ENCODE measurements around the gene CCDC97. TPM values are rescaled to one million over a fixed set of nuclear protein-coding genes. Genes with fewer than 3 reads are reported as not detected.
"Not testable (repeated sequence)": the region's sequence is repeated elsewhere in the genome, so short reads cannot be mapped to it uniquely, and the experiment has no call there.

CCDC97 gene
- total RNA-seq, 4 donors from 2014 or later: 13.4 to 30.0 (median 18.5) TPM

- no peaks in the 10 kb centered on the region for H3K4me1 ChIP-seq
- no peak for DNase-seq (ENCODE audit: low spot score in 2 of 2)
- no peak overlapping the region for H3K4me3 ChIP-seq
- WGBS: 68% methylated on average over 3 of the region's 3 CpGs
- H3K27ac ChIP-seq: no peak overlapping the region
- no peaks in the 10 kb centered on the region for H3K27me3 ChIP-seq
- H3K36me3 ChIP-seq: peaks cover 100% of the 10 kb centered on the region
- TF ChIP-seq POLR2A (IDR thresholded peaks at IDR 0.05) (no peak), POLR2AphosphoS5 (IDR thresholded peaks at IDR 0.05) (peak in 1 of 3 donors; percentile 24)
- no peaks in the 10 kb centered on the region for H3K9me3 ChIP-seq
These were observed 33.7 kb upstream of the CCDC97 start for GRCh38 chr19:41276231-41276630.

DNA sequence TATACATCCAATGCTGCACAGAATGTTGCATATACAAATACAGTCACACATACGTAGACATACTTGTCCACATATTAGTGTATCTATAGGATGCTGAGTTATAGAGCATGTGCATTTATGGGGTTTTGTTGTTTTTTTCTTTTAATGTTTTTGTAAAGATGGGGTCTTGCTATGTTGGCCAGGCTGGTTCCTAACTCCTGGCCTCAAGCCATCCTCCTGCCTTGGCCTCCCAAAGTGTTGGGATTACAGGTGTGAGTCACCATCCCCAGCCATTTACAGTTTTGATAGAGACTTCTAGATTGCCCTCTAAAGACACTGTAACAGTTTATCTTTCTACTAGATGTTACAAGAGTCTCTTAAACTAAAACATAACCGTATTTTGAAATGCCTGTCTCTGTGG lies 31.5 kb upstream of the CCDC97 start:
- TF ChIP-seq, protein P1, sequence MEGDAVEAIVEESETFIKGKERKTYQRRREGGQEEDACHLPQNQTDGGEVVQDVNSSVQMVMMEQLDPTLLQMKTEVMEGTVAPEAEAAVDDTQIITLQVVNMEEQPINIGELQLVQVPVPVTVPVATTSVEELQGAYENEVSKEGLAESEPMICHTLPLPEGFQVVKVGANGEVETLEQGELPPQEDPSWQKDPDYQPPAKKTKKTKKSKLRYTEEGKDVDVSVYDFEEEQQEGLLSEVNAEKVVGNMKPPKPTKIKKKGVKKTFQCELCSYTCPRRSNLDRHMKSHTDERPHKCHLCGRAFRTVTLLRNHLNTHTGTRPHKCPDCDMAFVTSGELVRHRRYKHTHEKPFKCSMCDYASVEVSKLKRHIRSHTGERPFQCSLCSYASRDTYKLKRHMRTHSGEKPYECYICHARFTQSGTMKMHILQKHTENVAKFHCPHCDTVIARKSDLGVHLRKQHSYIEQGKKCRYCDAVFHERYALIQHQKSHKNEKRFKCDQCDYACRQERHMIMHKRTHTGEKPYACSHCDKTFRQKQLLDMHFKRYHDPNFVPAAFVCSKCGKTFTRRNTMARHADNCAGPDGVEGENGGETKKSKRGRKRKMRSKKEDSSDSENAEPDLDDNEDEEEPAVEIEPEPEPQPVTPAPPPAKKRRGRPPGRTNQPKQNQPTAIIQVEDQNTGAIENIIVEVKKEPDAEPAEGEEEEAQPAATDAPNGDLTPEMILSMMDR (IDR thresholded peaks at IDR 0.05): no peak
- TF ChIP-seq EP300 (IDR thresholded peaks at IDR 0.05): no peak
- TF ChIP-seq POLR2A (IDR thresholded peaks at IDR 0.05): no peak
- no peak for TF ChIP-seq POLR2AphosphoS5 (IDR thresholded peaks at IDR 0.05)
- H3K36me3 ChIP-seq: peaks cover 98% of the 10 kb centered on the region
- 97% methylated on average over 2 of the region's 2 CpGs for WGBS

GRCh38 chr19:41288673-41289530 lies 21.1 kb upstream of the CCDC97 start:
- Histone ChIP-seq H3K27ac (no peak overlapping the region), H3K27me3 (no peaks in the 10 kb centered on the region), H3K9me3 (no peaks in the 10 kb centered on the region), H3K36me3 (peaks cover 97% of the 10 kb centered on the region), H3K4me3 (no peak overlapping the region), H3K4me1 (no peaks in the 10 kb centered on the region)
- TF ChIP-seq, protein P1 (IDR thresholded peaks at IDR 0.05): no peak
- TF ChIP-seq POLR2AphosphoS5 (IDR thresholded peaks at IDR 0.05) (no peak), POLR2A (IDR thresholded peaks at IDR 0.05) (no peak), EP300 (IDR thresholded peaks at IDR 0.05) (no peak)
- DNase-seq (ENCODE audit: low spot score in 2 of 2): no peak
- WGBS: 76% methylated on average over 3 of the region's 3 CpGs

More for the DNA sequence above, 31.5 kb upstream of the CCDC97 start:
- no peaks in the 10 kb centered on the region for H3K9me3 ChIP-seq
- H3K27me3 ChIP-seq: no peaks in the 10 kb centered on the region
- no peak overlapping the region for H3K4me3 ChIP-seq
- no peak for DNase-seq (ENCODE audit: low spot score in 2 of 2)
- no peak overlapping the region for H3K27ac ChIP-seq
- no peaks in the 10 kb centered on the region for H3K4me1 ChIP-seq

DNA sequence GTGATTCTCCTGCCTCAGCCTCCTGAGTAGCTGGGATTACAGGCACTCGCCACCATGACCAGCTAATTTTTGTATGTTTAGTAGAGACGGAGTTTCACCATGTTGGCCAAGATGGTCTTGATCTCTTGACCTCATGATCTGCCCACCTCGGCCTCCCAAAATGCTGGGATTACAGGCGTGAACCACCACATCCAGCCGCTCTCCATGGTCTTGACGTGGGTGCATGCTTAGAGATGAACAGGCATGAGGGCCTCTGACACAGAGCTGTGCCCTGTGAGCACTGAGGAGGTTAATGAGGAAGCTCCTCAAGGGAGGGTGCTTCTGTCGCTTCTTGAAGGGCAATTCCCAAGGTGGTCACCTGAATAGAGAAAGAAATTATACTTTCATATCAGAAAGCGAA lies 20.2 kb upstream of the CCDC97 start:
- H3K9me3 ChIP-seq; H3K4me3 ChIP-seq; H3K27ac ChIP-seq; H3K27me3 ChIP-seq; H3K4me1 ChIP-seq; DNase-seq (ENCODE audit: low spot score in 2 of 2): not testable (repeated sequence)
- WGBS: 94% methylated on average over 7 of the region's 8 CpGs
- peaks cover 97% of the 10 kb centered on the region for H3K36me3 ChIP-seq

GRCh38 chr19:41294393-41294792 lies 15.6 kb upstream of the CCDC97 start:
- Histone ChIP-seq H3K36me3 (peaks cover 84% of the 10 kb centered on the region), H3K4me3 (no peak overlapping the region), H3K4me1 (peaks cover 36% of the 10 kb centered on the region), H3K27ac (no peak overlapping the region), H3K9me3 (no peaks in the 10 kb centered on the region), H3K27me3 (no peaks in the 10 kb centered on the region)
- TF ChIP-seq EP300 (IDR thresholded peaks at IDR 0.05) (no peak), POLR2AphosphoS5 (IDR thresholded peaks at IDR 0.05) (no peak), POLR2A (IDR thresholded peaks at IDR 0.05) (no peak)
- TF ChIP-seq, protein P1 (IDR thresholded peaks at IDR 0.05): no peak
- 98% methylated on average over 9 of the region's 10 CpGs for WGBS
- no peak for DNase-seq (ENCODE audit: low spot score in 2 of 2)

DNA sequence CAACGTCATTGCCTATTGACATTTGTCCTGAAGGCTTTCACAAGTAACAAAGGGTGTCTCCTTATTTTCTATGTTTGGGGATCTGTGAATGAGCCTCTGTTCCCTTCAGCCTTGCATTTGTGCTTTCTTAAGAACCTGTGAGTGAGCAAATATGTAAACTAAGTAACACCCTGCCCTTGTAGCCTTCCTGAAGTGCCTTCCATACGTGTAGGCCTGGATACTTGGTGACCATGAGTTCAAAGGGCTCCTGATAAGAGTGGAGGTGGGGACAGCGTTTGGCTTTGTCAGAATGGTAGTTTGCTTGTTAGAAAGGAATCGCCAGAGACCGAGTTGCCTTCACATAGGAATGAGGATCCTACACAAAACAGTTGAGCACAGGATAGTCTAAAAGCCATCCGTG lies 14.5 kb upstream of the CCDC97 start:
- Histone ChIP-seq H3K27me3 (no peaks in the 10 kb centered on the region), H3K36me3 (peaks cover 79% of the 10 kb centered on the region), H3K27ac (peak overlapping the region; percentile 89), H3K4me1 (peaks cover 47% of the 10 kb centered on the region), H3K9me3 (no peaks in the 10 kb centered on the region), H3K4me3 (no peak overlapping the region)
- WGBS: 73% methylated on average over 6 of the region's 6 CpGs
- TF ChIP-seq POLR2A (IDR thresholded peaks at IDR 0.05) (no peak), EP300 (IDR thresholded peaks at IDR 0.05) (no peak), POLR2AphosphoS5 (IDR thresholded peaks at IDR 0.05) (no peak)
- TF ChIP-seq, protein P1 (IDR thresholded peaks at IDR 0.05): no peak
- DNase-seq (ENCODE audit: low spot score in 2 of 2): no peak

Data from suprapubic skin (tissue), 4 donors.